ENCODE results near the gene XIST.
"Not testable (repeated sequence)": the region's sequence is repeated elsewhere in the genome, so short reads cannot be mapped to it uniquely, and the experiment has no call there.

Gene XIST

GRCh38 chrX:73852467-73852866 lies at the start of gene XIST:
Gene XIST, minus strand, starts transcription at chrX:73852714.
- DNase-seq (ENCODE audit: low spot score), result peak; percentile 53

GRCh38 chrX:73898315-73898714 lies 45.8 kb upstream of the XIST start:
- DNase-seq (ENCODE audit: low spot score), result not testable (repeated sequence)

GRCh38 chrX:73892515-73893090 lies 40.1 kb upstream of the XIST start:
- not testable (repeated sequence) for DNase-seq (ENCODE audit: low spot score)

- DNase-seq (ENCODE audit: low spot score), result not testable (repeated sequence)
Observed at GRCh38 chrX:73882260-73882659, 29.7 kb upstream of the XIST start.

- no peak for DNase-seq (ENCODE audit: low spot score)
Observed at GRCh38 chrX:73877687-73878086, 25.2 kb upstream of the XIST start.

- no peak for DNase-seq (ENCODE audit: low spot score)
Observed at GRCh38 chrX:73876911-73877310, 24.4 kb upstream of the XIST start.

GRCh38 chrX:73868916-73869315 lies 16.4 kb upstream of the XIST start:
- DNase-seq (ENCODE audit: low spot score), result no peak

GRCh38 chrX:73867144-73867543 lies 14.6 kb upstream of the XIST start:
- DNase-seq (ENCODE audit: low spot score), result no peak

GRCh38 chrX:73863852-73864251 lies 11.3 kb upstream of the XIST start:
- DNase-seq (ENCODE audit: low spot score), result no peak

GRCh38 chrX:73863268-73863667 lies 10.8 kb upstream of the XIST start:
- DNase-seq (ENCODE audit: low spot score), result no peak

GRCh38 chrX:73859622-73860021 lies 7.1 kb upstream of the XIST start:
- DNase-seq (ENCODE audit: low spot score), result no peak

- peak; percentile 37 for DNase-seq (ENCODE audit: low spot score)
Observed at GRCh38 chrX:73855546-73855945, 3.0 kb upstream of the XIST start.

- DNase-seq (ENCODE audit: low spot score), result no peak
Observed at GRCh38 chrX:73852022-73852421, 492 bp downstream of the XIST start.

- peak; percentile 84 for DNase-seq (ENCODE audit: low spot score)
Observed at GRCh38 chrX:73851014-73852009, 1.2 kb downstream of the XIST start.

- DNase-seq (ENCODE audit: low spot score), result peak; percentile 23
Observed at GRCh38 chrX:73850124-73851013, 2.1 kb downstream of the XIST start.

GRCh38 chrX:73849073-73849472 lies 3.4 kb downstream of the XIST start:
- DNase-seq (ENCODE audit: low spot score), result no peak

GRCh38 chrX:73847991-73848390 lies 4.5 kb downstream of the XIST start:
- no peak for DNase-seq (ENCODE audit: low spot score)

GRCh38 chrX:73847100-73847499 lies 5.4 kb downstream of the XIST start:
- no peak for DNase-seq (ENCODE audit: low spot score)

- no peak for DNase-seq (ENCODE audit: low spot score)
Observed at GRCh38 chrX:73842541-73843234, 9.8 kb downstream of the XIST start.

- no peak for DNase-seq (ENCODE audit: low spot score)
Observed at GRCh38 chrX:73841337-73841736, 11.2 kb downstream of the XIST start.

- no peak for DNase-seq (ENCODE audit: low spot score)
Observed at GRCh38 chrX:73840120-73840924, 12.2 kb downstream of the XIST start.

Measured in HuH-7 (cell line).